H1 (cell line): ENCODE results near the gene BRMS1.

ENCODE experiments used
- EZH2 ChIP-seq: fragments of 200-600 bp; sonication (generic); IDR thresholded peaks from 2 replicates; pipeline ENCODE4 v1.7.1; 2012; ENCODE audit warnings: low read depth, mild to moderate bottlenecking, moderate library complexity, low read length, inconsistent platforms; ENCODE audit not compliant: severe bottlenecking
- GABPA ChIP-seq: IDR thresholded peaks from 2 replicates; pipeline ENCODE4 v1.6.1; 2011; ENCODE audit warnings: mild to moderate bottlenecking, low read length, moderate library complexity, borderline replicate concordance; ENCODE audit not compliant: insufficient read depth
- HDAC2 ChIP-seq, 2 experiments: fragments of 300-600 bp in 1 of 2; sonication (generic) in 1 of 2; IDR thresholded peaks; 2 replicates each; pipeline ENCODE4 v1.6.1; 2011 to 2012; ENCODE audit warnings: low read depth in 2 of 2, low read length in 2 of 2, mild to moderate bottlenecking in 2 of 2, moderate library complexity in 2 of 2, borderline replicate concordance in 1 of 2, inconsistent platforms in 1 of 2
- POLR2A ChIP-seq, 2 experiments: IDR thresholded peaks; 1 replicate in 1 of 2; 2 replicates in 1 of 2; pipeline ENCODE4 v1.6.1; 2011; ENCODE audit warnings: low read depth in 2 of 2, low read length in 2 of 2, mild to moderate bottlenecking in 2 of 2; ENCODE audit errors: control extremely low read depth in 1 of 2
- SIN3A ChIP-seq, 2 experiments: IDR thresholded peaks in 1 of 2; conservative IDR thresholded peaks in 1 of 2; 2 replicates each; pipeline ENCODE4 v1.6.1; 2011 to 2012; ENCODE audit warnings: low read length in 2 of 2, improper control_type of control experiment in 1 of 2, low read depth in 1 of 2, mild to moderate bottlenecking in 1 of 2
- TAF1 ChIP-seq: IDR thresholded peaks from 2 replicates; pipeline ENCODE4 v1.6.1; 2011; ENCODE audit warnings: mild to moderate bottlenecking, low read depth, low read length
- YY1 ChIP-seq: IDR thresholded peaks from 2 replicates; pipeline ENCODE4 v1.6.1; 2011; ENCODE audit warnings: low read depth, mild to moderate bottlenecking, low read length
- ZNF274 ChIP-seq: IDR thresholded peaks from 2 replicates; pipeline ENCODE4 v1.7.0; 2012; ENCODE audit warnings: low read length, borderline replicate concordance; ENCODE audit errors: extremely low read depth
- TF ChIP-seq, protein P1 (sequence below): IDR thresholded peaks from 2 replicates; pipeline ENCODE4 v1.6.1; 2012; ENCODE audit warnings: inconsistent platforms
- TF ChIP-seq, protein P2 (sequence below), 3 experiments: IDR thresholded peaks; 1 replicate in 2 of 3; 2 replicates in 1 of 3; pipeline versions ENCODE4 v1.5.1 to v1.6.1; 2011; ENCODE audit warnings: low read length in 3 of 3, mild to moderate bottlenecking in 3 of 3, inconsistent platforms in 2 of 3, low read depth in 1 of 3, moderate library complexity in 1 of 3; ENCODE audit not compliant: insufficient read depth in 1 of 3; ENCODE audit errors: control extremely low read depth in 1 of 3
- TF ChIP-seq, protein P3 (sequence below): IDR thresholded peaks from 2 replicates; pipeline ENCODE4 v1.6.1; 2011; ENCODE audit warnings: low read depth, mild to moderate bottlenecking, low read length; ENCODE audit not compliant: insufficient read depth

DNA sequence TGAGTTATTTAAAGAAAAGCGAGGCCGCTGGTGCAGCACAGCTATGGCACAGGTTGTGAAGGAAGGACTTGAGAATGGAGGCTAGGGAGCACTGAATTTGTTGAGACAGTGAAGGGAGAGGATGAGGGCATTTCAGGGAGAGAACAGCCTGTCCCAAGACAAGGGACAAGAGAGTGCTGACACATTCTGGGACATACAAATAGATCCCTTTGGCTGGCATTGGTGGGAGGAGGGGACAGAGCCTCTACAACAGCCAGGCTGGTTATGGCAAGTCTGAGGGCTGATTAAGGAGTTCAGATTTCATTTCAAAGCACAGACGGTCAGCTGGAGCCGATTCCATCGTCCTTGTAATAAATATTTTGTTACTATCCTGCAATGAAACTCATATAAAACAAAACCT, 28.4 kb upstream of the BRMS1 start:
- TF ChIP-seq, protein P1, sequence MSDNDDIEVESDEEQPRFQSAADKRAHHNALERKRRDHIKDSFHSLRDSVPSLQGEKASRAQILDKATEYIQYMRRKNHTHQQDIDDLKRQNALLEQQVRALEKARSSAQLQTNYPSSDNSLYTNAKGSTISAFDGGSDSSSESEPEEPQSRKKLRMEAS: no peak
- TF ChIP-seq HDAC2 (IDR thresholded peaks at IDR 0.05; ENCODE audit: borderline replicate concordance in 1 of 2, low read depth in 2 of 2, low read length in 2 of 2) (no peak), EZH2 (no peak), POLR2A (IDR thresholded peaks at IDR 0.05; ENCODE audit: control extremely low read depth in 1 of 2, low read depth in 2 of 2, low read length in 2 of 2) (no peak), GABPA (no peak), TAF1 (no peak), YY1 (no peak), ZNF274 (no peak), SIN3A (conservative IDR thresholded peaks at IDR 0.05 in 1 of 2, IDR thresholded peaks at IDR 0.05 in 1 of 2; ENCODE audit: low read depth in 1 of 2, low read length in 2 of 2) (no peak)
- TF ChIP-seq, protein P2, sequence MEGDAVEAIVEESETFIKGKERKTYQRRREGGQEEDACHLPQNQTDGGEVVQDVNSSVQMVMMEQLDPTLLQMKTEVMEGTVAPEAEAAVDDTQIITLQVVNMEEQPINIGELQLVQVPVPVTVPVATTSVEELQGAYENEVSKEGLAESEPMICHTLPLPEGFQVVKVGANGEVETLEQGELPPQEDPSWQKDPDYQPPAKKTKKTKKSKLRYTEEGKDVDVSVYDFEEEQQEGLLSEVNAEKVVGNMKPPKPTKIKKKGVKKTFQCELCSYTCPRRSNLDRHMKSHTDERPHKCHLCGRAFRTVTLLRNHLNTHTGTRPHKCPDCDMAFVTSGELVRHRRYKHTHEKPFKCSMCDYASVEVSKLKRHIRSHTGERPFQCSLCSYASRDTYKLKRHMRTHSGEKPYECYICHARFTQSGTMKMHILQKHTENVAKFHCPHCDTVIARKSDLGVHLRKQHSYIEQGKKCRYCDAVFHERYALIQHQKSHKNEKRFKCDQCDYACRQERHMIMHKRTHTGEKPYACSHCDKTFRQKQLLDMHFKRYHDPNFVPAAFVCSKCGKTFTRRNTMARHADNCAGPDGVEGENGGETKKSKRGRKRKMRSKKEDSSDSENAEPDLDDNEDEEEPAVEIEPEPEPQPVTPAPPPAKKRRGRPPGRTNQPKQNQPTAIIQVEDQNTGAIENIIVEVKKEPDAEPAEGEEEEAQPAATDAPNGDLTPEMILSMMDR (IDR thresholded peaks at IDR 0.05; ENCODE audit: control extremely low read depth in 1 of 3, insufficient read depth in 1 of 3, low read depth in 1 of 3, low read length in 3 of 3): no peak
- TF ChIP-seq, protein P3, sequence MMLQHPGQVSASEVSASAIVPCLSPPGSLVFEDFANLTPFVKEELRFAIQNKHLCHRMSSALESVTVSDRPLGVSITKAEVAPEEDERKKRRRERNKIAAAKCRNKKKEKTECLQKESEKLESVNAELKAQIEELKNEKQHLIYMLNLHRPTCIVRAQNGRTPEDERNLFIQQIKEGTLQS: no peak
